Right atrium auricular region (tissue), 2 donors: Measurements from ENCODE around the gene PRRT1B. TPM values are rescaled to one million over a fixed set of nuclear protein-coding genes. Genes with fewer than 3 reads are reported as not detected.
A peak's percentile ranks its signal among the peaks of the same experiment; 100 is the strongest.

Experiments used
- DNase-seq: peaks from one replicate; pipeline ENCODE4 v3.0.0-alpha.2; 2019; ENCODE audit warnings: low spot score
- H3K27ac ChIP-seq, 2 donors: fragments of 200-600 bp; sonication (generic); 1 replicate in 1 of 2; 2 replicates in 1 of 2; pipeline ENCODE4 v1.5.1; 2016 to 2019
- H3K27me3 ChIP-seq, 2 donors: fragments of 200-600 bp; sonication (generic); one replicate each; pipeline versions ENCODE4 v1.5.1 to v1.6.0; 2017 to 2019
- H3K36me3 ChIP-seq: fragments of 200-600 bp; sonication (generic); one replicate; pipeline ENCODE4 v1.5.1; 2016
- H3K4me1 ChIP-seq, 2 donors: fragments of 200-600 bp; sonication (generic); one replicate each; pipeline versions ENCODE4 v1.5.1 to v1.6.0; 2017 to 2019
- H3K4me3 ChIP-seq, 2 donors: fragments of 200-600 bp; sonication (generic); 1 replicate in 1 of 2; 2 replicates in 1 of 2; pipeline ENCODE4 v1.5.1; 2017 to 2019; ENCODE audit warnings: mild to moderate bottlenecking in 1 of 2, moderate library complexity in 1 of 2
- H3K9me3 ChIP-seq, 2 donors: fragments of 200-600 bp; sonication (generic); one replicate each; pipeline ENCODE4 v1.5.1; 2019
- total RNA-seq, 2 donors: library from RNA; depleted of rRNA; stranded (reverse); fragments of >200 nt; gene quantifications; one replicate each; pipeline ENCODE4 v1.1.0, GENCODE V29; 2016
- TF ChIP-seq, protein P1 (sequence below), 2 donors: fragments of 200-600 bp; sonication (generic); IDR thresholded peaks; one replicate each; pipeline ENCODE4 v1.5.1; 2019; ENCODE audit warnings: antibody characterized with exemption in 2 of 2

Gene PRRT1B
- total RNA-seq, 2 donors from 2014 or later, result not detected

DNA sequence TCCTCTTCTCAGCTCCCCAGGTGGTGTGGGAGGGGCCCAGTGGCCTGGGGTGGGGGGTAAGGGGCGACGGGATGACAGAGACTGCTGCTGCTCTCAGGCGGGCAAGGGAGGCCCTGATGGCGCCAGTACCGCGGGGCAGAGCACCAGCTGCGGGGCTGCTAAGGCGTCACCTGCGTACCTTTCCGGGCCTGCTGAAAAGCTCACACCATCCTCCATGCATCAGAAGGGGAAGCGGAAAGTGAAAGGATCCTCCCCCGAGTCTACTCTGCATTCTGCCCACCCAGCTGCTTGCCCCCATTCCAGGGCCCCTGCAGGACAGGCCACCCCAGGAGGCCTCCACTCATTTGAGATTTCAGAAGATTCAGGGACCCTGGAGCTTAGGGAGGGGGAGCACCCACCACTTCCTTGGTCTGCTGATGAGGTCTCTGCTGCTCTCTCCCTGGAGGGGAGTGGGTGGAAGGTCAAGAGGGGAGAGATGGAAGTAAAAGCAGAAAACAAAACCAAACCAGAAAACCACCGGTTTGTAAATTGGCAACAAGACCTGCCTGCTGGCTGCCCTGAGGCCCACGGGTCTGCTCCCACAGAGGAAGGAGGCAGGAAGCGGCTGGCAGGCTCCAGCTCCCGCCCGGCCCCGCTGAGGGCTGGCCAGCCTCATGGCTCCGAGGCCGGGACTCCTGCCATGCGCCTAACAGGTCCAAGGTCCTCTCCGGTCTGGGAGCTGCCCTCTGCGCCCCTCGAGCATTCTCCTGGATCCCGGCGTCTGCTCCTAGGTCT is 33.6 kb downstream of the PRRT1B start:
- Histone ChIP-seq H3K4me1 (peaks cover 0 to 16% of the 10 kb centered on the region in 2 donors), H3K27ac (peak overlapping the region in 1 of 2 donors; percentile 45), H3K9me3 (no peaks in the 10 kb centered on the region), H3K4me3 (no peak overlapping the region), H3K27me3 (no peaks in the 10 kb centered on the region), H3K36me3 (peaks cover 69% of the 10 kb centered on the region)
- TF ChIP-seq, protein P1, sequence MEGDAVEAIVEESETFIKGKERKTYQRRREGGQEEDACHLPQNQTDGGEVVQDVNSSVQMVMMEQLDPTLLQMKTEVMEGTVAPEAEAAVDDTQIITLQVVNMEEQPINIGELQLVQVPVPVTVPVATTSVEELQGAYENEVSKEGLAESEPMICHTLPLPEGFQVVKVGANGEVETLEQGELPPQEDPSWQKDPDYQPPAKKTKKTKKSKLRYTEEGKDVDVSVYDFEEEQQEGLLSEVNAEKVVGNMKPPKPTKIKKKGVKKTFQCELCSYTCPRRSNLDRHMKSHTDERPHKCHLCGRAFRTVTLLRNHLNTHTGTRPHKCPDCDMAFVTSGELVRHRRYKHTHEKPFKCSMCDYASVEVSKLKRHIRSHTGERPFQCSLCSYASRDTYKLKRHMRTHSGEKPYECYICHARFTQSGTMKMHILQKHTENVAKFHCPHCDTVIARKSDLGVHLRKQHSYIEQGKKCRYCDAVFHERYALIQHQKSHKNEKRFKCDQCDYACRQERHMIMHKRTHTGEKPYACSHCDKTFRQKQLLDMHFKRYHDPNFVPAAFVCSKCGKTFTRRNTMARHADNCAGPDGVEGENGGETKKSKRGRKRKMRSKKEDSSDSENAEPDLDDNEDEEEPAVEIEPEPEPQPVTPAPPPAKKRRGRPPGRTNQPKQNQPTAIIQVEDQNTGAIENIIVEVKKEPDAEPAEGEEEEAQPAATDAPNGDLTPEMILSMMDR (IDR thresholded peaks at IDR 0.05), result no peak
- no peak for DNase-seq

DNA sequence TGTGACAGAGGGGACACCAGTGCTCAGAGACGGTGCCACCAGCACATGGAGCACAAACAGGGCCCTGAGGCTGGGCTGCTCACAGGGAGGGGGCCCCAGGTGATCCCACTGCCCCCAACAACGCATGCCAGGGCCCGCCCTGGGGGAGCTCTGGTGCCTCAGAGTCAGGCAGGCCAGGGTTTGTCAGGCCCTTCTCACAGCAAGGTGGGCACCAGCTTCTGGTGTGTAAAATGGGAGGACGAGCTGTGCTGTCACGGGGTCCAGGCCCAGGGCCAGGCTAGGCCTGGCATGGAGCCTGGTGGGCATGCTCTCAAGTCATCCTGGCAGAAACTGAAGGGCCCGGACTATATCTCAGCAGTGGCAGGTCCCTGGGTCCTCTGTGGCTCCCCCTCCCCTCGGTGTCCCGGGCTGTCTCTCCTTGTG is 34.5 kb downstream of the PRRT1B start:
- H3K4me3 ChIP-seq, result no peak overlapping the region
- no peak for DNase-seq
- H3K4me1 ChIP-seq, result peaks cover 0 to 16% of the 10 kb centered on the region in 2 donors
- no peaks in the 10 kb centered on the region for H3K9me3 ChIP-seq
- H3K27ac ChIP-seq, result peak overlapping the region in 1 of 2 donors; percentile 45
- no peaks in the 10 kb centered on the region for H3K27me3 ChIP-seq
- peaks cover 77% of the 10 kb centered on the region for H3K36me3 ChIP-seq
- TF ChIP-seq, protein P1 (IDR thresholded peaks at IDR 0.05), result no peak

DNA sequence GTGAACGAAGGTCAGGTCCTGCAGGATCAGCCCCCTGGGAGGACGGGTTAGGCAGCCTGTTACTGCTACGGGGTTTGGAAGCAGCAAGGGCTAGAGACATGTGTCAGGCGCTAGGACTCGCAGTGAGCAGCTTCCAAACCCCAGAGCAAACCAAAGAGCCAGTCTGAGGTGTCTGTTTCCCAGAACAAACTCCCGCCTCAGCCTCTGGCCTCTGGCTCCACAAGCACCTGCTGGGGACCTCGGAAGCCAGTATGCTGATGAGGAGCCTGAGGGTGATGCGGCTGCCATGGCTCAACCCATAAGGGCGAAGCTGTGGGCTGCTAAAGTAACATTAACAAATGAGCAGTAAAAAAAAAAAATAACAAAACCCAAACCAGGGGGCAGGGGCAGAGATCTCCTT is 35.0 kb downstream of the PRRT1B start:
- H3K4me1 ChIP-seq, result peaks cover 0 to 16% of the 10 kb centered on the region in 2 donors
- H3K36me3 ChIP-seq, result peaks cover 77% of the 10 kb centered on the region
- no peak overlapping the region for H3K4me3 ChIP-seq
- peak overlapping the region in 1 of 2 donors; percentile 45 for H3K27ac ChIP-seq
- no peak for DNase-seq
- H3K27me3 ChIP-seq, result no peaks in the 10 kb centered on the region
- TF ChIP-seq, protein P1 (IDR thresholded peaks at IDR 0.05), result no peak
- H3K9me3 ChIP-seq, result no peaks in the 10 kb centered on the region

DNA sequence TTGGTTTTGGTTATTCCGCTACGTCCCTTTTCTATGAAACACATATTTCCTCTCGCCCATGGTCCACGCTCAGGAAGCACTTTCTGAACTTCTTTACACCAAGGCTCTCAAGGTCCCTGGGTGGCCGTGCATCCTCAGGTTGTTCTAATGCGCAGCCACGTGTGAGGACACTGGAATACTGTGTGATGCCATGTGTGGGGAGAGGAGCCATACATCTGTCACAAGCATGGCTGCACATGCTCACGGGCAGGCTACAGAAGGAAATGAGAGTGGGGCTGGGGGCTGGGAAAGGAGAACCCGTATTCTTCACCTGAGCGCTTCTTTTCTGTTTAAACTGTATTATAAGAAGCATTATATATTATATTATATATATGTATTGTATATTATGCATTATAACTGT is 36.7 kb downstream of the PRRT1B start:
- DNase-seq, result no peak

DNA sequence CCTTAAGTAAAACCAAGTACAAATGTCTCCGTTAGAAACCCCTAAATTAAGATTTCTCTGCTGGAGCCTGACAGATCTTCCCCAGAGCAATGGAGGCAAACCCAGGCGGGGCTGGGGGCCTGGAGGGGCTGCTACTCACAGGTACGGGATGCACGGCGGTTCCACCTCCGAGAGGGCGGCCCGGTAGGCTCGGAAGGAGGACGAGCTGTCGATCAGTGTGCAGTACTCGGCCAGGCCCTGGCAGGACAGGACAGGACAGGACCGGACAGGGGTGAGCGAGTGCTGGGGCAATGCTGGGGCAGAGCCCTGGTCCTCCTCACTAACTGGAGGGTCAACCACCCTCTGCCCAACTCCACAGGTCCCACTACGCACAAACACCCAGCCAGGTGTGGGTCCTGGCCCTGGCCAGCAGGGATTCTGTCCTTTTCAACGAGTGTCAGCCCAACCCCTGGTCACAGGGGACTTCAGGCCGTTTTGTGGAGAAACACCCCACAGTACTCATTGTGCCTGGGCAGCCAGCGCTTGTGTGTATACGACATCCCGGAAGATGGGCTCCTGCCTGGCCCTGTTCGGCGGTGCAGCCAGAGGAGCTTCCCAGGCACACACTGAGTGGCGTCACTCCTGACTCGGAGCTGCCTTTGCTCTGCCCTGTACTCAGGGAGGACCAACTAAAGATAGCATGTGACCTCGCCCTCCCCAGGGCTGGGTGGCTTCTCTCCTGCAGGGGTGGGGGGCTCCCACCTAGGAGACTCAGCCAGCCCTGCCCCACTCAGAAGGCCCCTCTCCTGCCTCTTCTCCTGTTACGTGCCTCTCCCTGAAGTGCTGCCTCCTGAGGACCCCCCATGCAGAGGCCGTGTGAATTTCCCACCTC is 37.4 kb downstream of the PRRT1B start:
- Histone ChIP-seq H3K4me1 (peaks cover 0 to 20% of the 10 kb centered on the region in 2 donors), H3K27ac (no peak overlapping the region), H3K9me3 (no peaks in the 10 kb centered on the region), H3K4me3 (no peak overlapping the region), H3K27me3 (no peaks in the 10 kb centered on the region), H3K36me3 (peaks cover 71% of the 10 kb centered on the region)
- TF ChIP-seq, protein P1 (IDR thresholded peaks at IDR 0.05), result no peak
- DNase-seq, result no peak

More for the DNA sequence above, 36.7 kb downstream of the PRRT1B start:
- Histone ChIP-seq H3K4me3 (no peak overlapping the region), H3K9me3 (no peaks in the 10 kb centered on the region), H3K27me3 (no peaks in the 10 kb centered on the region), H3K27ac (no peak overlapping the region), H3K4me1 (peaks cover 0 to 16% of the 10 kb centered on the region in 2 donors), H3K36me3 (peaks cover 71% of the 10 kb centered on the region)
- TF ChIP-seq, protein P1 (IDR thresholded peaks at IDR 0.05), result no peak
